Type B pancreatic cell (in vitro differentiated cells): ENCODE data around the gene SERPINB12. TPM values are rescaled to one million over a fixed set of nuclear protein-coding genes. Genes with fewer than 3 reads are reported as not detected.
A peak's percentile ranks its signal among the peaks of the same experiment; 100 is the strongest.

Source experiments
- DNase-seq: peaks from one replicate; pipeline ENCODE4 v3.0.0; 2021; ENCODE audit warnings: mixed read lengths; ENCODE audit not compliant: unreplicated experiment; ENCODE audit errors: extremely low spot score
- H3K27ac Mint-ChIP-seq: 2 replicates; pipeline ENCODE4 v1.8.0; 2021; ENCODE audit warnings: mild to moderate bottlenecking, mixed read lengths
- H3K27me3 Mint-ChIP-seq: 2 replicates; pipeline ENCODE4 v1.8.0; 2021; ENCODE audit warnings: mixed read lengths
- H3K36me3 Mint-ChIP-seq: 2 replicates; pipeline ENCODE4 v1.8.0; 2021; ENCODE audit warnings: mixed read lengths
- H3K4me1 Mint-ChIP-seq: one replicate; pipeline ENCODE4 v1.8.0; 2021; ENCODE audit warnings: mixed read lengths; ENCODE audit not compliant: unreplicated experiment
- H3K4me3 Mint-ChIP-seq: 2 replicates; pipeline ENCODE4 v1.8.0; 2021; ENCODE audit warnings: mild to moderate bottlenecking, mixed read lengths
- H3K9me3 Mint-ChIP-seq: 2 replicates; pipeline ENCODE4 v1.8.0; 2021; ENCODE audit warnings: mixed read lengths
- CTCF ChIP-seq: fragments of 200-600 bp; sonication (generic); conservative IDR thresholded peaks from 2 replicates; pipeline ENCODE4 v1.5.0; 2021; ENCODE audit warnings: antibody characterized with exemption, mild to moderate bottlenecking
- total RNA-seq: library from RNA; stranded (reverse); gene quantifications from 2 replicates; pipeline ENCODE4 v1.2.1, GENCODE V29; 2021; ENCODE audit warnings: low replicate concordance

SERPINB12 gene
- total RNA-seq, 1 donor from 2014 or later, result 15.5 TPM

- no peak for DNase-seq
- Mint-ChIP-seq H3K36me3 (no peaks in the 10 kb centered on the region), H3K4me3 (no peak overlapping the region), H3K4me1 (no peaks in the 10 kb centered on the region), H3K27ac (peak overlapping the region; percentile 10), H3K27me3 (no peaks in the 10 kb centered on the region), H3K9me3 (no peaks in the 10 kb centered on the region)
- TF ChIP-seq CTCF, result no peak
Observed at GRCh38 chr18:63532471-63532870, 9.7 kb upstream of the SERPINB12 start.

- no peak overlapping the region for H3K4me3 Mint-ChIP-seq
- H3K27ac Mint-ChIP-seq, result peak overlapping the region; percentile 10
- TF ChIP-seq CTCF, result no peak
- DNase-seq, result no peak
- no peaks in the 10 kb centered on the region for H3K9me3 Mint-ChIP-seq
- H3K27me3 Mint-ChIP-seq, result no peaks in the 10 kb centered on the region
- H3K36me3 Mint-ChIP-seq, result no peaks in the 10 kb centered on the region
- H3K4me1 Mint-ChIP-seq, result peaks cover under 1% of the 10 kb centered on the region
Observed at GRCh38 chr18:63534615-63535014, 7.6 kb upstream of the SERPINB12 start.

- Mint-ChIP-seq H3K27ac (peak overlapping the region; percentile 11), H3K27me3 (no peaks in the 10 kb centered on the region), H3K36me3 (no peaks in the 10 kb centered on the region), H3K9me3 (peaks cover 6% of the 10 kb centered on the region), H3K4me3 (no peak overlapping the region), H3K4me1 (peaks cover 11% of the 10 kb centered on the region)
- no peak for DNase-seq
- no peak for TF ChIP-seq CTCF
Observed at GRCh38 chr18:63539904-63540510, 2.2 kb upstream of the SERPINB12 start.

GRCh38 chr18:63544017-63544416, 1.8 kb downstream of the SERPINB12 start:
- DNase-seq, result no peak

GRCh38 chr18:63545000-63545399, 2.8 kb downstream of the SERPINB12 start:
- no peak for DNase-seq
- H3K27me3 Mint-ChIP-seq, result no peaks in the 10 kb centered on the region
- peak overlapping the region; percentile 15 for H3K4me3 Mint-ChIP-seq
- no peaks in the 10 kb centered on the region for H3K36me3 Mint-ChIP-seq
- peak overlapping the region; percentile 35 for H3K27ac Mint-ChIP-seq
- H3K4me1 Mint-ChIP-seq, result peaks cover 12% of the 10 kb centered on the region
- H3K9me3 Mint-ChIP-seq, result peaks cover 4% of the 10 kb centered on the region
- TF ChIP-seq CTCF, result no peak

More at GRCh38 chr18:63544017-63544416, 1.8 kb downstream of the SERPINB12 start:
- H3K4me1 Mint-ChIP-seq, result peaks cover 16% of the 10 kb centered on the region
- no peak overlapping the region for H3K4me3 Mint-ChIP-seq
- TF ChIP-seq CTCF, result no peak
- H3K27ac Mint-ChIP-seq, result no peak overlapping the region
- peaks cover 6% of the 10 kb centered on the region for H3K9me3 Mint-ChIP-seq
- H3K36me3 Mint-ChIP-seq, result no peaks in the 10 kb centered on the region
- no peaks in the 10 kb centered on the region for H3K27me3 Mint-ChIP-seq
